Measurements from ENCODE around the gene RBM47.

RBM47 gene

DNA sequence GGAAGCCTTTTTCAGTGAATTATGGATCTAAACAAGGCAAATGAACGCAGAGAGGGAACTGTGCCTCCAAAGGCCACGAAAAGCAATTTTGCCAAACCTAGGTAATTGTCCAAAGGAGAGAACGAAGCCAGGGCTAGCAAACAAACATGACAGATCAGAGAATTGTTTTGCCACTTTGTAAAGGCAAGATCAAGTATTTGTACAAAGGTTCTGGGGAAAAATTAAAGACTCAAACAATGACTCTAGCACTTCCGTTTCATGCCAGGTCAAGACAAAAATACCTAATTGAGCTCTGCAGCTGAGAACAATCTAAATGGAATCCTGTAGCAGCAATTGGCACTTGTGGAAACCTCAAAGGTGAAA, 8.5 kb downstream of the RBM47 start:
- Histone ChIP-seq H2AFZ (ENCODE audit: low read depth, low read length) (no peak overlapping the region), H3K4me1 (ENCODE audit: control insufficient read depth, insufficient read depth, low read depth, low read length) (peaks cover 3% of the 10 kb centered on the region), H3K27me3 (ENCODE audit: control insufficient read depth in 1 of 2, insufficient read depth in 1 of 2, low read length in 2 of 2) (no peaks in the 10 kb centered on the region), H4K8ac (ENCODE audit: low read length) (no peak overlapping the region), H3K9ac (ENCODE audit: low read length) (peak overlapping the region; percentile 51), H3K79me1 (replicated peaks; ENCODE audit: low read length, poor library complexity, severe bottlenecking) (peaks cover 4% of the 10 kb centered on the region), H3K4me3 (ENCODE audit: insufficient read depth in 1 of 2, low read depth in 1 of 2, low read length in 2 of 2) (no peak overlapping the region), H3K23ac (ENCODE audit: low read length in 2 of 2) (no peak overlapping the region), H2BK5ac (ENCODE audit: low read depth, low read length, poor library complexity, severe bottlenecking) (no peak overlapping the region), H3K4ac (ENCODE audit: low read depth in 1 of 2, low read length in 2 of 2) (no peak overlapping the region), H2BK120ac (ENCODE audit: low read depth, low read length) (no peak overlapping the region), H2BK15ac (ENCODE audit: low read depth, poor library complexity, severe bottlenecking) (no peak overlapping the region), H3K4me2 (ENCODE audit: low read length, poor library complexity, severe bottlenecking) (no peak overlapping the region), H4K91ac (ENCODE audit: low read length) (no peak overlapping the region), H3K36me3 (ENCODE audit: control insufficient read depth in 1 of 2, insufficient read depth in 2 of 2, low read depth in 1 of 2, low read length in 2 of 2) (no peaks in the 10 kb centered on the region), H3K18ac (ENCODE audit: low read depth in 1 of 2, low read length in 2 of 2) (no peak overlapping the region), H2AK5ac (ENCODE audit: low read length, severe bottlenecking) (no peak overlapping the region), H3K14ac (ENCODE audit: low read length in 2 of 2) (no peak overlapping the region), H2BK12ac (ENCODE audit: low read length in 2 of 2) (no peak overlapping the region), H3K27ac (ENCODE audit: low read length, poor library complexity, severe bottlenecking) (no peak overlapping the region), H3K9me3 (ENCODE audit: control insufficient read depth, low read length) (no peaks in the 10 kb centered on the region)
- WGBS = 88% methylated on average over 4 of the region's 4 CpGs
- no peak for DNase-seq

DNA sequence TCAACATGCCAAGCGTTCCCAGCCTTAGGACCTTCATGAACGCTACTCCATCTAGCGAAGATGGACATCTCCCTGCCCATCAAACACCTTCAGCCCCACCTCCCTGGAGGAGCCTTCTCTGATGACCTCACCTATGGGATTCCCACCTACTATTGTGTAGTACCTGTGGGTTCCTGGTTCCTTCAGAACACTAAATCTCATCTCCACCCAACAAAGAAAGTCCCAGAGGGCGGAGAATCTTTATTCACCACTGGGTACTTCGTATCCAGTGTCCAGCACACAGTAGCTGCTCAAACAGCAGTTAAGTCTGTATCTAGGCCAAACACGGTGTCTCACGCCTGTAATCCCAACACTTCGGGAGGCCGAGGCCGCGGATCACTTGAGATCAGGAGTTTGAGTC, 10.1 kb downstream of the RBM47 start:
- no peak overlapping the region for H3K4me3 ChIP-seq (ENCODE audit: insufficient read depth in 1 of 2, low read depth in 1 of 2, low read length in 2 of 2)
- H3K36me3 ChIP-seq (ENCODE audit: control insufficient read depth in 1 of 2, insufficient read depth in 2 of 2, low read depth in 1 of 2, low read length in 2 of 2) = no peaks in the 10 kb centered on the region
- H3K4ac ChIP-seq (ENCODE audit: low read depth in 1 of 2, low read length in 2 of 2) = no peak overlapping the region
- H3K79me1 ChIP-seq (replicated peaks; ENCODE audit: low read length, poor library complexity, severe bottlenecking) = peaks cover 4% of the 10 kb centered on the region
- no peak for DNase-seq
- no peak overlapping the region for H3K18ac ChIP-seq (ENCODE audit: low read depth in 1 of 2, low read length in 2 of 2)
- H2BK12ac ChIP-seq (ENCODE audit: low read length in 2 of 2) = no peak overlapping the region
- peaks cover 3% of the 10 kb centered on the region for H3K4me1 ChIP-seq (ENCODE audit: control insufficient read depth, insufficient read depth, low read depth, low read length)
- no peak overlapping the region for H2AFZ ChIP-seq (ENCODE audit: low read depth, low read length)
- no peak overlapping the region for H4K8ac ChIP-seq (ENCODE audit: low read length)
- no peak overlapping the region for H3K27ac ChIP-seq (ENCODE audit: low read length, poor library complexity, severe bottlenecking)
- no peak overlapping the region for H3K23ac ChIP-seq (ENCODE audit: low read length in 2 of 2)
- no peak overlapping the region for H2AK5ac ChIP-seq (ENCODE audit: low read length, severe bottlenecking)
- no peak overlapping the region for H2BK120ac ChIP-seq (ENCODE audit: low read depth, low read length)
- no peak overlapping the region for H4K91ac ChIP-seq (ENCODE audit: low read length)
- H2BK5ac ChIP-seq (ENCODE audit: low read depth, low read length, poor library complexity, severe bottlenecking) = no peak overlapping the region
- H3K9me3 ChIP-seq (ENCODE audit: control insufficient read depth, low read length) = no peaks in the 10 kb centered on the region
- H2BK15ac ChIP-seq (ENCODE audit: low read depth, poor library complexity, severe bottlenecking) = no peak overlapping the region
- no peak overlapping the region for H3K4me2 ChIP-seq (ENCODE audit: low read length, poor library complexity, severe bottlenecking)
- no peaks in the 10 kb centered on the region for H3K27me3 ChIP-seq (ENCODE audit: control insufficient read depth in 1 of 2, insufficient read depth in 1 of 2, low read length in 2 of 2)
- 99% methylated on average over 11 of the region's 11 CpGs for WGBS
- no peak overlapping the region for H3K14ac ChIP-seq (ENCODE audit: low read length in 2 of 2)
- H3K9ac ChIP-seq (ENCODE audit: low read length) = no peak overlapping the region

DNA sequence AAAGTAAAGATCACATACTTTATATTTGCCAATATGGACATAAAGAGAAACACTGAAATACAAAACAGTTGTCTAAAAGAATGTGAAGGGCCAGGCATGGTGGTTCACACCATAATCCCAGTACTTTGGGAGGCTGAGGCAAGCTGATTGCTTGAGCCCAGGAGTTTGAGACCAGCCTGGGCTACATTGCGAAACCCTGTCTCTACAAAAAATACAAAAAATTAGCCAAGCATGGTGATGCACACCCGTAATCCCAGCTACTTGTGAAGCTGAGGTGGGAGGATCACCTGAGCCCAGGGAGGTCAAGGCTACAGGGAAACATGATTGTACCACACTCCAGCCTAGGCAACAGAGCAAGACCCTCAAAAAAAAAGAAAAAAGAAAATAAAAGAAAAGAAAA, 11.8 kb downstream of the RBM47 start:
- no peak overlapping the region for H4K8ac ChIP-seq (ENCODE audit: low read length)
- H2BK12ac ChIP-seq (ENCODE audit: low read length in 2 of 2) = no peak overlapping the region
- no peak overlapping the region for H3K4ac ChIP-seq (ENCODE audit: low read depth in 1 of 2, low read length in 2 of 2)
- 81% methylated on average over 2 of the region's 2 CpGs for WGBS
- H3K79me1 ChIP-seq (replicated peaks; ENCODE audit: low read length, poor library complexity, severe bottlenecking) = peaks cover 4% of the 10 kb centered on the region
- no peak overlapping the region for H3K18ac ChIP-seq (ENCODE audit: low read depth in 1 of 2, low read length in 2 of 2)
- H2BK15ac ChIP-seq (ENCODE audit: low read depth, poor library complexity, severe bottlenecking) = no peak overlapping the region
- no peaks in the 10 kb centered on the region for H3K36me3 ChIP-seq (ENCODE audit: control insufficient read depth in 1 of 2, insufficient read depth in 2 of 2, low read depth in 1 of 2, low read length in 2 of 2)
- no peak for DNase-seq
- H3K27me3 ChIP-seq (ENCODE audit: control insufficient read depth in 1 of 2, insufficient read depth in 1 of 2, low read length in 2 of 2) = no peaks in the 10 kb centered on the region
- H3K14ac ChIP-seq (ENCODE audit: low read length in 2 of 2) = no peak overlapping the region
- H2AFZ ChIP-seq (ENCODE audit: low read depth, low read length) = no peak overlapping the region
- no peak overlapping the region for H3K23ac ChIP-seq (ENCODE audit: low read length in 2 of 2)
- no peak overlapping the region for H4K91ac ChIP-seq (ENCODE audit: low read length)
- no peak overlapping the region for H2AK5ac ChIP-seq (ENCODE audit: low read length, severe bottlenecking)
- no peak overlapping the region for H2BK5ac ChIP-seq (ENCODE audit: low read depth, low read length, poor library complexity, severe bottlenecking)
- H3K27ac ChIP-seq (ENCODE audit: low read length, poor library complexity, severe bottlenecking) = no peak overlapping the region
- no peak overlapping the region for H3K4me3 ChIP-seq (ENCODE audit: insufficient read depth in 1 of 2, low read depth in 1 of 2, low read length in 2 of 2)
- peaks cover 3% of the 10 kb centered on the region for H3K4me1 ChIP-seq (ENCODE audit: control insufficient read depth, insufficient read depth, low read depth, low read length)
- no peak overlapping the region for H3K9ac ChIP-seq (ENCODE audit: low read length)
- no peaks in the 10 kb centered on the region for H3K9me3 ChIP-seq (ENCODE audit: control insufficient read depth, low read length)
- H2BK120ac ChIP-seq (ENCODE audit: low read depth, low read length) = no peak overlapping the region
- no peak overlapping the region for H3K4me2 ChIP-seq (ENCODE audit: low read length, poor library complexity, severe bottlenecking)

DNA sequence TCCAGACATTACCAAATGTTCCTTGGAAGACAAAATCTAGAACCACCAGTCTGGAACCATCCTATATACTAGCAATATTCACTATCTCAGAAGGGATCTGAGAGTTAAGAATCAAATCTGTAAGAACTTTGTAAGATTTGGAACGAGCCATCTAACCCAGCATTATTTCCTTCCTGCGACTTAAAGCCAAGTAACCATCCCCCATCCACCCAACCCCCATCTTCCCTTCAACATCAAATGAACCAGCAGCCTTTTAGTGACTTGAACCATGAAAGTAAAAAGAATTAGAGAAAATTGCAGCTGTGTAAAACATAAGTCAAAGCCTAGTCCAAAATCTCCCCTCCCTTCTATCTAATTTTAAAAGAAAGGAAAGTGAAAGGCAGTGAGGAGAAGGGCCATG, 15.6 kb downstream of the RBM47 start:
- Histone ChIP-seq H2BK15ac (ENCODE audit: low read depth, poor library complexity, severe bottlenecking) (no peak overlapping the region), H3K27ac (ENCODE audit: low read length, poor library complexity, severe bottlenecking) (no peak overlapping the region), H3K36me3 (ENCODE audit: control insufficient read depth in 1 of 2, insufficient read depth in 2 of 2, low read depth in 1 of 2, low read length in 2 of 2) (no peaks in the 10 kb centered on the region), H3K9me3 (ENCODE audit: control insufficient read depth, low read length) (no peaks in the 10 kb centered on the region), H2BK120ac (ENCODE audit: low read depth, low read length) (no peak overlapping the region), H3K4me3 (ENCODE audit: insufficient read depth in 1 of 2, low read depth in 1 of 2, low read length in 2 of 2) (no peak overlapping the region), H4K8ac (ENCODE audit: low read length) (no peak overlapping the region), H2AK5ac (ENCODE audit: low read length, severe bottlenecking) (no peak overlapping the region), H3K14ac (ENCODE audit: low read length in 2 of 2) (no peak overlapping the region), H3K9ac (ENCODE audit: low read length) (no peak overlapping the region), H2BK5ac (ENCODE audit: low read depth, low read length, poor library complexity, severe bottlenecking) (no peak overlapping the region), H3K23ac (ENCODE audit: low read length in 2 of 2) (no peak overlapping the region), H2AFZ (ENCODE audit: low read depth, low read length) (no peak overlapping the region), H3K4ac (ENCODE audit: low read depth in 1 of 2, low read length in 2 of 2) (no peak overlapping the region), H3K79me1 (replicated peaks; ENCODE audit: low read length, poor library complexity, severe bottlenecking) (peaks cover 3% of the 10 kb centered on the region), H2BK12ac (ENCODE audit: low read length in 2 of 2) (no peak overlapping the region), H3K18ac (ENCODE audit: low read depth in 1 of 2, low read length in 2 of 2) (no peak overlapping the region), H4K91ac (ENCODE audit: low read length) (no peak overlapping the region), H3K27me3 (ENCODE audit: control insufficient read depth in 1 of 2, insufficient read depth in 1 of 2, low read length in 2 of 2) (no peaks in the 10 kb centered on the region), H3K4me2 (ENCODE audit: low read length, poor library complexity, severe bottlenecking) (no peak overlapping the region), H3K4me1 (ENCODE audit: control insufficient read depth, insufficient read depth, low read depth, low read length) (peaks cover 3% of the 10 kb centered on the region)
- 57% methylated on average over 1 of the region's 2 CpGs for WGBS
- DNase-seq = no peak
